Fibroblast of the aortic adventitia (primary cell): ENCODE measurements around the gene KRTAP5-1. TPM values are rescaled to one million over a fixed set of nuclear protein-coding genes. Genes with fewer than 3 reads are reported as not detected.
A peak's percentile ranks its signal among the peaks of the same experiment; 100 is the strongest.

Source experiments
- DNase-seq: peaks from one replicate; pipeline ENCODE4 v3.0.0-alpha.2; 2010; ENCODE audit warnings: low read depth
- H3K4me3 ChIP-seq: 2 replicates; pipeline ENCODE4 v1.5.1; 2011; ENCODE audit warnings: low read depth, mild to moderate bottlenecking, control low read depth, low read length, moderate library complexity
- CTCF ChIP-seq: IDR thresholded peaks from 2 replicates; pipeline ENCODE4 v1.5.1; 2011; ENCODE audit warnings: mild to moderate bottlenecking, low read length, control low read depth, inconsistent platforms; ENCODE audit not compliant: insufficient read depth
- total RNA-seq: library from RNA; depleted of rRNA; stranded (reverse); fragments of >200 nt; gene quantifications from 2 replicates; pipeline ENCODE4 v1.2.3, GENCODE V29; 2012; ENCODE audit warnings: low replicate concordance

KRTAP5-1 gene
- total RNA-seq, 1 donor = not detected

- no peak overlapping the region for H3K4me3 ChIP-seq
- peak; percentile 10 for DNase-seq
- peak; percentile 88 for TF ChIP-seq CTCF
These were observed 43.6 kb upstream of the KRTAP5-1 start for GRCh38 chr11:1628506-1629325.

GRCh38 chr11:1625541-1625940, 40.5 kb upstream of the KRTAP5-1 start:
- no peak for TF ChIP-seq CTCF
- no peak overlapping the region for H3K4me3 ChIP-seq
- no peak for DNase-seq

- no peak overlapping the region for H3K4me3 ChIP-seq
- DNase-seq = no peak
- TF ChIP-seq CTCF = no peak
These were observed 39.5 kb upstream of the KRTAP5-1 start for GRCh38 chr11:1624621-1625020.

- H3K4me3 ChIP-seq = no peak overlapping the region
- DNase-seq = no peak
- TF ChIP-seq CTCF = no peak
These were observed 38.6 kb upstream of the KRTAP5-1 start for GRCh38 chr11:1623716-1624115.

- no peak within 1 kb of the TSS for H3K4me3 ChIP-seq
- no peak for TF ChIP-seq CTCF
- DNase-seq = no peak
These were observed 37.0 kb upstream of the KRTAP5-1 start, which contains the start of gene KRTAP5-4 for GRCh38 chr11:1622086-1622485. TSS of gene KRTAP5-4 (minus strand) at chr11:1622138. CDS start at chr11:1622093, 45 bp downstream.

- TF ChIP-seq CTCF = no peak
- H3K4me3 ChIP-seq = no peak overlapping the region
- no peak for DNase-seq
These were observed 34.4 kb upstream of the KRTAP5-1 start for GRCh38 chr11:1619449-1619848.
